HEK293 (cell line): ENCODE data around the gene MAP3K15.

Source experiments
- CTCF ChIA-PET: fragments of 350-600 bp; formaldehyde crosslinking; extraction: SDS; loops from one replicate; lab custom pipeline; 2021; ENCODE audit warnings: antibody characterized with exemption; lab: Yijun Ruan, JAX
- POLR2A ChIA-PET: fragments of 300-600 bp; formaldehyde crosslinking; extraction: SDS; loops from one replicate; lab custom pipeline; 2020; ENCODE audit warnings: antibody characterized with exemption, inconsistent platforms; lab: Yijun Ruan, JAX
- H3K27ac ChIP-seq: fragments of 200-500 bp; sonication (Bioruptor generic); 2 replicates; pipeline ENCODE4 v1.5.1; 2014; ENCODE audit warnings: low read depth, low read length, control low read depth, inconsistent platforms; ENCODE audit errors: extremely low read depth
- H3K36me3 ChIP-seq, 2 experiments: fragments of 200-500 bp in 1 of 2; sonication (Bioruptor generic) in 1 of 2; 1 replicate in 1 of 2; 2 replicates in 1 of 2; pipeline ENCODE4 v1.5.1; 2014 to 2017; ENCODE audit warnings: inconsistent platforms in 2 of 2, low read length in 2 of 2; ENCODE audit not compliant: control insufficient read depth in 2 of 2, insufficient read depth in 1 of 2
- H3K4me1 ChIP-seq: fragments of 200-500 bp; sonication (Bioruptor generic); 2 replicates; pipeline ENCODE4 v1.5.1; 2014; ENCODE audit warnings: mild to moderate bottlenecking, low read length, inconsistent platforms; ENCODE audit not compliant: control insufficient read depth, insufficient read depth
- H3K4me3 ChIP-seq: 2 replicates; pipeline ENCODE4 v1.5.1; 2011; ENCODE audit warnings: low read depth, mild to moderate bottlenecking, control low read depth, low read length, moderate library complexity
- H3K9me3 ChIP-seq: fragments of 200-500 bp; sonication (Bioruptor generic); 2 replicates; pipeline ENCODE4 v1.5.1; 2014; ENCODE audit warnings: low read depth, low read length, inconsistent platforms; ENCODE audit not compliant: control insufficient read depth, insufficient read depth
- GFI1B ChIP-seq: fragments of 450-650 bp; formaldehyde crosslinking; IDR thresholded peaks from 2 replicates; pipeline ENCODE4 v1.5.1; 2016; ENCODE audit warnings: missing biosample characterization, missing genetic modification characterization
- GLI2 ChIP-seq: fragments of 450-650 bp; formaldehyde crosslinking; IDR thresholded peaks from 2 replicates; pipeline ENCODE4; 2017; ENCODE audit warnings: missing biosample characterization, missing genetic modification characterization, low read depth, borderline replicate concordance
- HOXD13 ChIP-seq: sonication (generic); formaldehyde crosslinking; IDR thresholded peaks from 2 replicates; pipeline ENCODE4 v1.8.0; 2022; ENCODE audit warnings: missing genetic modification reagents, borderline replicate concordance
- MYNN ChIP-seq: fragments of 450-650 bp; formaldehyde crosslinking; IDR thresholded peaks from 2 replicates; pipeline ENCODE4 v1.5.1; 2016; ENCODE audit warnings: missing biosample characterization, missing genetic modification characterization, borderline replicate concordance
- REST ChIP-seq: fragments of 450-650 bp; formaldehyde crosslinking; IDR thresholded peaks from 2 replicates; pipeline ENCODE4 v1.5.1; 2016; ENCODE audit warnings: missing biosample characterization, missing genetic modification characterization
- SALL2 ChIP-seq: fragments of 450-650 bp; formaldehyde crosslinking; IDR thresholded peaks from 2 replicates; pipeline ENCODE4 v1.5.0; 2017; ENCODE audit warnings: missing biosample characterization, mild to moderate bottlenecking, missing genetic modification characterization, borderline replicate concordance
- TRIM28 ChIP-seq: IDR thresholded peaks from 2 replicates; pipeline ENCODE4 v1.6.1; 2011; ENCODE audit warnings: low read length, control low read depth, borderline replicate concordance
- WT1 ChIP-seq: fragments of 450-650 bp; formaldehyde crosslinking; IDR thresholded peaks from 2 replicates; pipeline ENCODE4 v1.5.1; 2016; ENCODE audit warnings: missing biosample characterization, missing genetic modification characterization
- ZBTB21 ChIP-seq: fragments of 450-650 bp; formaldehyde crosslinking; IDR thresholded peaks from 2 replicates; pipeline ENCODE4 v1.5.1; 2017; ENCODE audit warnings: missing biosample characterization, missing genetic modification characterization
- ZBTB48 ChIP-seq: fragments of 450-650 bp; formaldehyde crosslinking; IDR thresholded peaks from 2 replicates; pipeline ENCODE4 v1.5.1; 2016; ENCODE audit warnings: missing biosample characterization, missing genetic modification characterization
- ZBTB6 ChIP-seq: fragments of 450-650 bp; formaldehyde crosslinking; IDR thresholded peaks from 2 replicates; pipeline ENCODE4 v1.5.1; 2017; ENCODE audit warnings: missing biosample characterization, missing genetic modification characterization
- ZFP3 ChIP-seq: fragments of 450-650 bp; formaldehyde crosslinking; IDR thresholded peaks from 2 replicates; pipeline ENCODE4 v1.5.1; 2016; ENCODE audit warnings: low read depth, missing biosample characterization, missing genetic modification characterization
- ZNF140 ChIP-seq: fragments of 450-650 bp; formaldehyde crosslinking; IDR thresholded peaks from 2 replicates; pipeline ENCODE4 v1.5.1; 2016; ENCODE audit warnings: missing biosample characterization, missing genetic modification characterization
- ZNF2 ChIP-seq: fragments of 450-650 bp; formaldehyde crosslinking; IDR thresholded peaks from 2 replicates; pipeline ENCODE4 v1.5.1; 2016; ENCODE audit warnings: missing biosample characterization, missing genetic modification characterization
- ZNF239 ChIP-seq: fragments of 450-650 bp; formaldehyde crosslinking; IDR thresholded peaks from 2 replicates; pipeline ENCODE4 v1.5.1; 2016; ENCODE audit warnings: missing biosample characterization, missing genetic modification characterization
- ZNF248 ChIP-seq: fragments of 450-650 bp; formaldehyde crosslinking; IDR thresholded peaks from 2 replicates; pipeline ENCODE4 v1.5.1; 2017; ENCODE audit warnings: missing biosample characterization, missing genetic modification characterization
- ZNF274 ChIP-seq, 2 experiments: fragments of 200-500 bp in 1 of 2; fragments of 450-650 bp in 1 of 2; sonication (Bioruptor generic) in 1 of 2; formaldehyde crosslinking in 1 of 2; IDR thresholded peaks; 2 replicates each; pipeline versions ENCODE4 v1.5.1 to v1.6.1; 2014 to 2016; ENCODE audit warnings: borderline replicate concordance in 1 of 2, inconsistent platforms in 1 of 2, low read length in 1 of 2, missing biosample characterization in 1 of 2, missing genetic modification characterization in 1 of 2
- ZNF302 ChIP-seq: fragments of 450-650 bp; formaldehyde crosslinking; IDR thresholded peaks from 2 replicates; pipeline ENCODE4 v1.5.1; 2016; ENCODE audit warnings: missing biosample characterization, missing genetic modification characterization, low read depth
- ZNF354C ChIP-seq: fragments of 450-650 bp; formaldehyde crosslinking; IDR thresholded peaks from 2 replicates; pipeline ENCODE4 v1.5.1; 2016; ENCODE audit warnings: missing biosample characterization, missing genetic modification characterization, low read depth, borderline replicate concordance
- ZNF530 ChIP-seq: fragments of 450-650 bp; formaldehyde crosslinking; IDR thresholded peaks from 2 replicates; pipeline ENCODE4 v1.5.1; 2016; ENCODE audit warnings: low read depth, missing biosample characterization, missing genetic modification characterization
- ZNF571 ChIP-seq: fragments of 450-650 bp; formaldehyde crosslinking; IDR thresholded peaks from 2 replicates; pipeline ENCODE4 v1.5.0; 2017; ENCODE audit warnings: missing biosample characterization, missing genetic modification characterization
- ZNF624 ChIP-seq: fragments of 450-650 bp; formaldehyde crosslinking; IDR thresholded peaks from 2 replicates; pipeline ENCODE4 v1.5.1; 2017; ENCODE audit warnings: missing biosample characterization, missing genetic modification characterization
- ZNF664 ChIP-seq: fragments of 450-650 bp; formaldehyde crosslinking; IDR thresholded peaks from 2 replicates; pipeline ENCODE4 v1.5.1; 2016; ENCODE audit warnings: missing biosample characterization, missing genetic modification characterization
- ZNF677 ChIP-seq: fragments of 450-650 bp; IDR thresholded peaks from 2 replicates; pipeline ENCODE4 v1.5.0; 2018; ENCODE audit warnings: missing biosample characterization, mild to moderate bottlenecking, missing genetic modification characterization, moderate library complexity
- ZNF785 ChIP-seq: fragments of 450-650 bp; formaldehyde crosslinking; IDR thresholded peaks from 2 replicates; pipeline ENCODE4 v1.5.1; 2016; ENCODE audit warnings: missing biosample characterization, missing genetic modification characterization
- ZNF843 ChIP-seq: fragments of 450-650 bp; formaldehyde crosslinking; IDR thresholded peaks from 2 replicates; pipeline ENCODE4 v1.5.1; 2016; ENCODE audit warnings: missing biosample characterization, missing genetic modification characterization
- ZSCAN16 ChIP-seq: fragments of 450-650 bp; formaldehyde crosslinking; IDR thresholded peaks from 2 replicates; pipeline ENCODE4 v1.5.1; 2016; ENCODE audit warnings: missing biosample characterization, missing genetic modification characterization

Gene MAP3K15

GRCh38 chrX:19543020-19543715, 27.9 kb upstream of the MAP3K15 start (continued):
- TF ChIP-seq ZNF530 (tag by site-specific recombination) (no peak), ZNF302 (no peak), GLI2 (tag by site-specific recombination) (no peak)

- H3K4me3 ChIP-seq = no peak overlapping the region
- H3K4me1 ChIP-seq = no peaks in the 10 kb centered on the region
- POLR2A ChIA-PET = no interaction called here
- no peak for TF ChIP-seq ZNF664 (tag by site-specific recombination)
- no peak for TF ChIP-seq ZBTB48 (tag by site-specific recombination)
- no peak for TF ChIP-seq ZNF624 (tag by site-specific recombination)
- TF ChIP-seq ZBTB6 = no peak
- no peak for TF ChIP-seq ZBTB21 (tag by site-specific recombination)
- no peak for TF ChIP-seq SALL2 (tag by site-specific recombination)
- TF ChIP-seq ZFP3 (tag by site-specific recombination) = no peak
- no peak for TF ChIP-seq ZNF140 (tag by site-specific recombination)
- no peak for TF ChIP-seq ZNF571
- no peak for TF ChIP-seq ZNF248 (tag by site-specific recombination)
- no peak for TF ChIP-seq GFI1B (tag by site-specific recombination)
- TF ChIP-seq, all 188 proteins: peak for 0
- Histone ChIP-seq H3K36me3 (no peaks in the 10 kb centered on the region), H3K27ac (no peak overlapping the region), H3K9me3 (no peaks in the 10 kb centered on the region)
- CTCF ChIA-PET = no interaction called here
Observed at GRCh38 chrX:19541931-19542330, 26.6 kb upstream of the MAP3K15 start.

- H3K36me3 ChIP-seq = no peaks in the 10 kb centered on the region
- H3K9me3 ChIP-seq = no peaks in the 10 kb centered on the region
- POLR2A ChIA-PET = no interaction called here
- no peak overlapping the region for H3K27ac ChIP-seq
- no peak overlapping the region for H3K4me3 ChIP-seq
- H3K4me1 ChIP-seq = no peaks in the 10 kb centered on the region
- CTCF ChIA-PET = no interaction called here
- TF ChIP-seq REST (no peak), ZNF354C (tag by site-specific recombination) (no peak), HOXD13 (CRISPR knock-in tag) (no peak), ZBTB21 (tag by site-specific recombination) (no peak), ZNF274 (IDR thresholded peaks at IDR 0.05; ENCODE audit: low read length) (no peak), ZNF274 (tag by site-specific recombination; IDR thresholded peaks at IDR 0.05; ENCODE audit: borderline replicate concordance) (no peak), ZNF2 (tag by site-specific recombination) (no peak), MYNN (no peak), ZNF239 (tag by site-specific recombination) (no peak), TRIM28 (no peak), WT1 (tag by site-specific recombination) (no peak), ZNF843 (tag by site-specific recombination) (no peak), ZNF677 (tag by site-specific recombination) (no peak), ZSCAN16 (tag by site-specific recombination) (no peak), ZNF785 (tag by site-specific recombination) (no peak)
Observed at GRCh38 chrX:19541196-19541595, 25.9 kb upstream of the MAP3K15 start.
